Prostate gland (tissue), 2 donors: ENCODE data around the gene SH3PXD2B. TPM values are rescaled to one million over a fixed set of nuclear protein-coding genes. Genes with fewer than 3 reads are reported as not detected.

Experiments used
- DNase-seq: peaks from one replicate; pipeline ENCODE4 v3.0.0-alpha.2; 2019; ENCODE audit warnings: low spot score
- H3K27ac ChIP-seq, 2 donors: fragments of 200-600 bp; sonication (generic); 2 replicates each; pipeline ENCODE4 v1.5.1; 2017 to 2019
- H3K27me3 ChIP-seq: fragments of 200-600 bp; sonication (generic); replicated peaks from 2 replicates; pipeline ENCODE4 v1.5.1; 2019; ENCODE audit not compliant: insufficient read depth
- H3K36me3 ChIP-seq, 2 donors: fragments of 200-600 bp; sonication (generic); 1 replicate in 1 of 2; 2 replicates in 1 of 2; pipeline versions ENCODE4 v1.5.1 to v1.8.1; 2017 to 2019
- H3K4me1 ChIP-seq: fragments of 200-600 bp; sonication (generic); replicated peaks from 2 replicates; pipeline ENCODE4 v1.5.1; 2019
- H3K4me3 ChIP-seq, 2 donors: fragments of 200-600 bp; sonication (generic); 2 replicates each; pipeline ENCODE4 v1.5.1; 2017 to 2019
- H3K9me3 ChIP-seq: fragments of 200-600 bp; sonication (generic); 2 replicates; pipeline ENCODE4 v1.5.1; 2017
- POLR2A ChIP-seq: fragments of 450-650 bp; IDR thresholded peaks from one replicate; pipeline ENCODE4 v1.6.1; 2016; ENCODE audit warnings: antibody characterized with exemption, mild to moderate bottlenecking
- POLR2AphosphoS5 ChIP-seq: sonication (generic); formaldehyde crosslinking; IDR thresholded peaks from one replicate; pipeline ENCODE4 v1.6.1; 2017; ENCODE audit warnings: antibody characterized with exemption
- WGBS: methylation state at CpG from one replicate; pipeline ENCODE4 v1.1.5; 2018; 5-methylcytosine and 5-hydroxymethylcytosine counted together
- intact Hi-C: fragments of 100-400 bp; cut with DNase I; formaldehyde crosslinking; loops from one replicate; pipeline ENCODE4 v1.14.2; 2022
- total RNA-seq, 2 donors: library from RNA; depleted of rRNA; stranded (reverse); fragments of >200 nt; gene quantifications; one replicate each; pipeline ENCODE4 v1.1.0, GENCODE V29; 2016
- TF ChIP-seq, protein P1 (sequence below), 4 experiments: fragments of 200-600 bp in 2 of 4; fragments of 450-650 bp in 2 of 4; sonication (generic) in 2 of 4; IDR thresholded peaks; 1 replicate in 3 of 4; 2 replicates in 1 of 4; pipeline ENCODE4 v1.5.1; 2016 to 2019; ENCODE audit warnings: antibody characterized with exemption in 4 of 4, mild to moderate bottlenecking in 2 of 4, moderate library complexity in 2 of 4

The SH3PXD2B gene
- total RNA-seq, 2 donors from 2014 or later, result 15.8 to 38.0 TPM

DNA sequence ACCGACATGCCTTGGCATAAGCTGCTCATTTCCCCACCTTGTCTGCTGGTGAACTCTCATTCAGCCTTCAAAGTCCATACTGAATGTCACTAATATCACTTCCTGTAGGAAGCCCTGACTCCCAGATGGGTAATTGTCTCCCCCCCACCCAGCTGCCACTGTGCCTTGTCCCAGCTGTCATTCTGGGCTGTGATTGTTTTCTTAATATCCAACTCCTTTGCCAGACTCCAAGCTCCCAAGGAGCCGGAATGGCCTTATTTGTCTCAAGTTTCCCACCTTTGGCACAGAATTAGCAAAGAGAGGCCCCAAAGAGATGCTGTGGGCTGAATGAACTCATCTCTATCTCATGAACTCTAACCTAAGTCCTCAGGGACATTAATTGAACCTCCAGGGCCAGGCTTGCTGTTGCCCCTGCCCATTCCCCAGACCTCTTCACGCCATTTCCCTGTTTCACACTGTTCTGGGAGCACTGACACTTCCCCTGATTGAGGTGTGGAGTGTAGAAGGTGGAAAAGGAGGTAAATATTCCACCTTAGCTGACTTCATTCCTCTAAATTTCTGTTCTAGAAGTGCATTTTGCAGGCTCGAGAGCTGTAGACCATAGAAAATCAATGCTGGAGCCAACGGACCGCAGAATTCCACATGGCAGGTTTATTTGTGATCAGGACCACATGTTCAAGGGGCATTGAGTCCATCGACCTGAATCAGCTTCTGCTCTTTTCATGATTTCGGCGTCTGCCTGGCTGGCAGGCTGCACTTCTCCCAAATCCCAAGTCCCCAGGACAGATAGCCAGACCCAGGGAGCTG lies 4.9 kb upstream of the SH3PXD2B start:
- no peak overlapping the region for H3K4me3 ChIP-seq
- H3K4me1 ChIP-seq, result peaks cover 5% of the 10 kb centered on the region
- H3K27me3 ChIP-seq, result no peaks in the 10 kb centered on the region
- DNase-seq, result no peak
- intact Hi-C loops, result loop anchor here (10.0 kb wide), 1 partner anchor 174 kb away; the partner anchor contains the start of gene UBTD2
- no peaks in the 10 kb centered on the region for H3K36me3 ChIP-seq
- no peaks in the 10 kb centered on the region for H3K9me3 ChIP-seq
- TF ChIP-seq POLR2AphosphoS5, result no peak
- TF ChIP-seq, protein P1, sequence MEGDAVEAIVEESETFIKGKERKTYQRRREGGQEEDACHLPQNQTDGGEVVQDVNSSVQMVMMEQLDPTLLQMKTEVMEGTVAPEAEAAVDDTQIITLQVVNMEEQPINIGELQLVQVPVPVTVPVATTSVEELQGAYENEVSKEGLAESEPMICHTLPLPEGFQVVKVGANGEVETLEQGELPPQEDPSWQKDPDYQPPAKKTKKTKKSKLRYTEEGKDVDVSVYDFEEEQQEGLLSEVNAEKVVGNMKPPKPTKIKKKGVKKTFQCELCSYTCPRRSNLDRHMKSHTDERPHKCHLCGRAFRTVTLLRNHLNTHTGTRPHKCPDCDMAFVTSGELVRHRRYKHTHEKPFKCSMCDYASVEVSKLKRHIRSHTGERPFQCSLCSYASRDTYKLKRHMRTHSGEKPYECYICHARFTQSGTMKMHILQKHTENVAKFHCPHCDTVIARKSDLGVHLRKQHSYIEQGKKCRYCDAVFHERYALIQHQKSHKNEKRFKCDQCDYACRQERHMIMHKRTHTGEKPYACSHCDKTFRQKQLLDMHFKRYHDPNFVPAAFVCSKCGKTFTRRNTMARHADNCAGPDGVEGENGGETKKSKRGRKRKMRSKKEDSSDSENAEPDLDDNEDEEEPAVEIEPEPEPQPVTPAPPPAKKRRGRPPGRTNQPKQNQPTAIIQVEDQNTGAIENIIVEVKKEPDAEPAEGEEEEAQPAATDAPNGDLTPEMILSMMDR (IDR thresholded peaks at IDR 0.05), result no peak
- no peak for TF ChIP-seq POLR2A
- H3K27ac ChIP-seq, result no peak overlapping the region
- WGBS, result 85% methylated on average over 9 of the region's 9 CpGs

DNA sequence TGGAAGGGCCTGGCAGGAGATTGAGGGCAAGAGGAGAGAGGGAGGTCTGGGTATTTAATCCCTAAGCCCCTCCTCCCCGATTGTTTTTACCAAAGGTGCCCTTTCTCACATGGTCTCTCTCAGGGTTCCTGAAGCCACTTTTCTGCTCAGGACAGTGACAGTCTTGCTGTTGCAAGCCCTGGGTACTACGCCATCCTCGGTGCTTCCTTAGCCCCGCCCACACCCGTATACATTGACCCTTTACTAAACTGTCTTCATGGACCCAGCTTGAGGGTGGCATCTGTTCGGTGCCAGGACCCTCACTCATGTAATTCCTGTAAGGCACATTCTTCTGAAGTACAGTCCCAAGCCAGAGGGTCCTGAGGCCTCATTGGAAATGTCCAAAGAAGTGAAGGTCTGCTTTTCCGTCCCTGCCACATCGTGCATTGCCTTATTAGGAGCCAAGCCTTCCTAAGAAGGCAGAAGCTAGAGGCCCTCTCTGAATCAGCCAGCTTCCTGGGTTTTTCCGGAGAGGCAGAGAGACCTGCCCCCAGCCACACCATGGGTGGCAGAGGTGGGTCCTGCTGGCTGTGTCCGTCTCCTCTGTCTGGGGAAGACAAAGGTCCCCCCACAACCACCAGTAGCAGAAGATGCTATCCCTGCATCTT lies 1.9 kb upstream of the SH3PXD2B start:
- intact Hi-C loops, result loop anchor here (10.0 kb wide), 1 partner anchor 171 kb away; the partner anchor contains the start of gene UBTD2
- H3K36me3 ChIP-seq, result no peaks in the 10 kb centered on the region
- DNase-seq, result no peak
- H3K4me1 ChIP-seq, result peaks cover 5% of the 10 kb centered on the region
- peak overlapping the region; percentile 19 to 27 for H3K27ac ChIP-seq
- TF ChIP-seq, protein P1 (IDR thresholded peaks at IDR 0.05), result no peak
- TF ChIP-seq POLR2A (no peak), POLR2AphosphoS5 (no peak)
- H3K4me3 ChIP-seq, result no peak overlapping the region
- 56% methylated on average over 10 of the region's 10 CpGs for WGBS
- H3K27me3 ChIP-seq, result no peaks in the 10 kb centered on the region
- H3K9me3 ChIP-seq, result no peaks in the 10 kb centered on the region

DNA sequence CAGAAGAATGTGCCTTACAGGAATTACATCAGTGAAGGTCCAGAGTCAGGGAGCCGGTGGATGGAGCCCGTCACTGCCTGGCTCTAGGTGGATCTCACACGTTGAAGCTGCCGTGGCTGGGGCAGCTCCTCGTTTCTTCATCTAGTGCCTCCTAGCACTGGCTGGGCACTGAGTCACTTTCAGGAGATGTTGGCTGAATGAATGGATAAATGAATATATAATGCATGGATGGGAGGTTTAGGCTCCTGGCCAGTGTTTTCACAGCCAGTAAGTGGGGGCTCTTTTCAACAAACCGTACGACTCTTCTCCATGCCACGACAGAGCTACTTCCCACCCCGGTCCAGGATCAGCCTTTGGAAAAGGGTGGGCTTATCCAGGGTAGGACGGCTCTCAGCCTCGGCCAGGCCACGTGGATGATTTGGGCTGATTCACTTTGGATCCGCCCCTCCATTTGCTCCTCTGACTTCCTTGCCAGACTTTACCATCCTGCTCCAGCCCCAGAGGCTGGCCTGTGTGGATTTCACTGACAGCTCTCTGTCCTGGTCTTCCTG lies 1.3 kb upstream of the SH3PXD2B start:
- H3K4me3 ChIP-seq, result no peak overlapping the region
- intact Hi-C loops, result loop anchor here (10.0 kb wide), 1 partner anchor 171 kb away; the partner anchor contains the start of gene UBTD2
- H3K4me1 ChIP-seq, result peaks cover 5% of the 10 kb centered on the region
- no peaks in the 10 kb centered on the region for H3K9me3 ChIP-seq
- peak overlapping the region; percentile 19 to 27 for H3K27ac ChIP-seq
- TF ChIP-seq POLR2AphosphoS5, result no peak
- no peak for TF ChIP-seq POLR2A
- TF ChIP-seq, protein P1 (IDR thresholded peaks at IDR 0.05), result no peak
- H3K36me3 ChIP-seq, result no peaks in the 10 kb centered on the region
- no peak for DNase-seq
- WGBS, result 36% methylated on average over 13 of the region's 13 CpGs
- H3K27me3 ChIP-seq, result no peaks in the 10 kb centered on the region

- H3K4me3 ChIP-seq, result no peak overlapping the region
These were observed 709 bp upstream of the SH3PXD2B start for GRCh38 chr5:172455087-172455381.

More at GRCh38 chr5:172455087-172455381, 709 bp upstream of the SH3PXD2B start:
- no peak for DNase-seq
- TF ChIP-seq POLR2AphosphoS5, result no peak
- no peak for TF ChIP-seq POLR2A
- TF ChIP-seq, protein P1 (IDR thresholded peaks at IDR 0.05), result no peak
- H3K36me3 ChIP-seq, result no peaks in the 10 kb centered on the region
- 74% methylated on average over 8 of the region's 8 CpGs for WGBS
- H3K4me1 ChIP-seq, result peaks cover 5% of the 10 kb centered on the region
- H3K27me3 ChIP-seq, result no peaks in the 10 kb centered on the region
- intact Hi-C loops, result loop anchor here (10.0 kb wide), 1 partner anchor 170 kb away; the partner anchor contains the start of gene UBTD2
- H3K27ac ChIP-seq, result peak overlapping the region; percentile 50 to 53
- no peaks in the 10 kb centered on the region for H3K9me3 ChIP-seq
